Neural cell (in vitro differentiated cells): ENCODE results near the gene WDR36. TPM values are rescaled to one million over a fixed set of nuclear protein-coding genes. Genes with fewer than 3 reads are reported as not detected.

Experiments used
- H2AFZ ChIP-seq: fragments of 200-600, 300-800 bp; sonication (generic), shearing (Covaris generic); 2 replicates; pipeline ENCODE4 v1.6.0; 2014; ENCODE audit warnings: low read depth, mild to moderate bottlenecking, antibody characterized with exemption, low read length, moderate library complexity
- H3F3A ChIP-seq: fragments of 200-600 bp; shearing (Covaris generic); 2 replicates; pipeline ENCODE4 v1.6.1; 2016; ENCODE audit warnings: mild to moderate bottlenecking, moderate library complexity, mixed read lengths, antibody characterized with exemption, low read length; ENCODE audit not compliant: insufficient read depth, poor library complexity, severe bottlenecking
- H3K27ac ChIP-seq: fragments of 200-600, 300-800 bp; sonication (generic), shearing (Covaris generic); 2 replicates; pipeline ENCODE4 v1.5.1; 2014; ENCODE audit warnings: mild to moderate bottlenecking, low read length, moderate library complexity
- H3K27me3 ChIP-seq: fragments of 300-800, 200-600 bp; sonication (generic), shearing (Covaris generic); 2 replicates; pipeline ENCODE4 v1.6.0; 2014; ENCODE audit warnings: mild to moderate bottlenecking, low read depth, low read length, moderate library complexity; ENCODE audit not compliant: insufficient read depth
- H3K36me3 ChIP-seq: fragments of 300-800, 200-600 bp; sonication (generic), shearing (Covaris generic); 2 replicates; pipeline ENCODE4 v1.5.1; 2014; ENCODE audit warnings: mild to moderate bottlenecking, antibody characterized with exemption, low read length, moderate library complexity; ENCODE audit not compliant: insufficient read depth
- H3K4me2 ChIP-seq: fragments of 300-800, 200-600 bp; sonication (generic), shearing (Covaris generic); 2 replicates; pipeline ENCODE4 v1.6.0; 2014; ENCODE audit warnings: mild to moderate bottlenecking, low read length
- H3K4me3 ChIP-seq: fragments of 300-800, 200-600 bp; sonication (generic), shearing (Covaris generic); 2 replicates; pipeline ENCODE4 v1.5.1; 2014; ENCODE audit warnings: mild to moderate bottlenecking, low read length, moderate library complexity
- H3K79me2 ChIP-seq: fragments of 200-600 bp; shearing (Covaris generic); replicated peaks from 2 replicates; pipeline ENCODE4 v1.6.0; 2014; ENCODE audit warnings: mild to moderate bottlenecking, low read length, moderate library complexity; ENCODE audit not compliant: insufficient read depth
- H3K9ac ChIP-seq: fragments of 300-800, 200-600 bp; sonication (generic), shearing (Covaris generic); 2 replicates; pipeline ENCODE4 v1.6.1; 2016; ENCODE audit warnings: mild to moderate bottlenecking, low read length, mixed read lengths
- H3K9me2 ChIP-seq: fragments of 200-600 bp; shearing (Covaris generic); 2 replicates; pipeline ENCODE4 v1.6.1; 2016; ENCODE audit warnings: mild to moderate bottlenecking, low read length, mixed read lengths; ENCODE audit not compliant: insufficient read depth
- H3K9me3 ChIP-seq: fragments of 200-600, 300-800 bp; sonication (generic), shearing (Covaris generic); 2 replicates; pipeline ENCODE4 v1.6.1; 2016; ENCODE audit warnings: mild to moderate bottlenecking, mixed run types, low read length, moderate library complexity, mixed read lengths
- H4K20me1 ChIP-seq: fragments of 200-600 bp; shearing (Covaris generic); 2 replicates; pipeline ENCODE4 v1.6.1; 2016; ENCODE audit warnings: mild to moderate bottlenecking, mixed run types; ENCODE audit not compliant: insufficient read depth
- CTCF ChIP-seq: fragments of 450-650 bp; IDR thresholded peaks from 2 replicates; pipeline ENCODE4 v1.5.1; 2014; ENCODE audit warnings: antibody characterized with exemption, mild to moderate bottlenecking, moderate library complexity; ENCODE audit not compliant: poor library complexity, severe bottlenecking
- EP300 ChIP-seq: fragments of 450-650 bp; conservative IDR thresholded peaks from 2 replicates; pipeline ENCODE4 v1.6.1; 2014; ENCODE audit warnings: antibody characterized with exemption, mild to moderate bottlenecking, moderate library complexity; ENCODE audit not compliant: poor library complexity, severe bottlenecking
- EZH2 ChIP-seq: fragments of 200-600, 300-800 bp; shearing (Covaris generic), sonication (generic); IDR thresholded peaks from 2 replicates; pipeline ENCODE4 v1.6.1; 2014; ENCODE audit warnings: antibody characterized with exemption, low read length, borderline replicate concordance, mild to moderate bottlenecking; ENCODE audit not compliant: insufficient read depth, poor library complexity, severe bottlenecking
- MXI1 ChIP-seq: fragments of 450-650 bp; conservative IDR thresholded peaks from 2 replicates; pipeline ENCODE4 v1.6.1; 2014; ENCODE audit warnings: antibody characterized with exemption, mild to moderate bottlenecking; ENCODE audit not compliant: poor library complexity, severe bottlenecking
- POLR2AphosphoS5 ChIP-seq: IDR thresholded peaks from 2 replicates; pipeline ENCODE4 v1.6.1; 2012
- RAD21 ChIP-seq: fragments of 450-650 bp; conservative IDR thresholded peaks from 2 replicates; pipeline ENCODE4 v1.6.1; 2014; ENCODE audit warnings: antibody characterized with exemption, mild to moderate bottlenecking, moderate library complexity
- REST ChIP-seq: IDR thresholded peaks from 2 replicates; pipeline ENCODE4 v1.6.1; 2012; ENCODE audit warnings: borderline replicate concordance
- SMC3 ChIP-seq: fragments of 450-650 bp; conservative IDR thresholded peaks from 2 replicates; pipeline ENCODE4 v1.6.1; 2014; ENCODE audit warnings: antibody characterized with exemption, mild to moderate bottlenecking, moderate library complexity; ENCODE audit not compliant: poor library complexity
- polyA plus RNA-seq: library from polyadenylated mRNA; depleted of rRNA; stranded (reverse); fragments of >200 nt; gene quantifications from 2 replicates; pipeline ENCODE4 v1.2.3, GENCODE V29; 2014

Gene WDR36
- polyA plus RNA-seq, 1 donor from 2014 or later: 25.8 TPM

DNA sequence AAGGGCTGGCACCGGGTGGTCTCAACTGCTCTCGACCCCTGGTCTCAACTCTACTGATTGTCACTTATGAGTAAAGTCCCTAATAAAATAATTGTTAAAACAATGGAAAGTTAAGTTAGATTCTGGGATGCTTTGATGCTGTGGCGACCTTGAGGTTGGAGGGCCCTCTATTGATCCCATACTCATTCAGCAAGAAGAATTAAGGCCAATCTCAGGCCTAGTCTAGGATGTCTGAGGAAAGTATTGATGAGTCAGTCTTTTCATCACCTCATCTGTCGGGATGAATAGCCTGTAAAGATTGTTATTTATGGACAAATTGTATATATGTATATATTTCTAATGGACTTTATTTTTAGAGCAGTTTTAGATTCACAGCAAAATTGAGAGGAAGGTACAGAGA is 50.8 kb downstream of the WDR36 start:
- H2AFZ ChIP-seq: no peak overlapping the region
- H4K20me1 ChIP-seq: no peaks in the 10 kb centered on the region
- no peaks in the 10 kb centered on the region for H3K9me3 ChIP-seq
- no peaks in the 10 kb centered on the region for H3F3A ChIP-seq
- H3K79me2 ChIP-seq: no peaks in the 10 kb centered on the region
- H3K27me3 ChIP-seq: no peaks in the 10 kb centered on the region
- H3K9me2 ChIP-seq: no peaks in the 10 kb centered on the region
- H3K36me3 ChIP-seq: no peaks in the 10 kb centered on the region
- no peak overlapping the region for H3K9ac ChIP-seq
- no peak for TF ChIP-seq CTCF
- TF ChIP-seq EP300: no peak
- TF ChIP-seq SMC3: no peak
- TF ChIP-seq RAD21: no peak
- no peak for TF ChIP-seq REST
- no peak for TF ChIP-seq MXI1
- TF ChIP-seq EZH2: no peak
- TF ChIP-seq POLR2AphosphoS5: no peak
- H3K4me3 ChIP-seq: no peak overlapping the region
- H3K4me2 ChIP-seq: no peak overlapping the region
- no peak overlapping the region for H3K27ac ChIP-seq

GRCh38 chr5:111143910-111144309 is 51.8 kb downstream of the WDR36 start:
- no peak overlapping the region for H3K4me2 ChIP-seq
- no peaks in the 10 kb centered on the region for H3K9me2 ChIP-seq
- H3K27me3 ChIP-seq: no peaks in the 10 kb centered on the region
- no peak overlapping the region for H3K9ac ChIP-seq
- TF ChIP-seq MXI1 (no peak), CTCF (no peak)
- no peaks in the 10 kb centered on the region for H3K79me2 ChIP-seq
- H4K20me1 ChIP-seq: no peaks in the 10 kb centered on the region
- no peak overlapping the region for H3K27ac ChIP-seq
- no peak overlapping the region for H2AFZ ChIP-seq
- H3K36me3 ChIP-seq: no peaks in the 10 kb centered on the region
- no peaks in the 10 kb centered on the region for H3F3A ChIP-seq
- no peak overlapping the region for H3K4me3 ChIP-seq
- no peaks in the 10 kb centered on the region for H3K9me3 ChIP-seq
